Thoracic aorta (tissue), 2 donors: ENCODE data around the gene C19orf18. TPM values are rescaled to one million over a fixed set of nuclear protein-coding genes. Genes with fewer than 3 reads are reported as not detected.

ENCODE experiments used
- ATAC-seq: fragments of 150-250 bp; one replicate; pipeline ENCODE4 v1.8.0; 2017; ENCODE audit warnings: low read depth; ENCODE audit not compliant: insufficient number of reproducible peaks, low FRiP score
- DNase-seq: peaks from one replicate; pipeline ENCODE4 v3.0.0-alpha.2; 2020; ENCODE audit warnings: low spot score
- H3K27ac ChIP-seq, 2 donors: fragments of 200-600 bp; sonication (generic); 1 replicate in 1 of 2; 2 replicates in 1 of 2; pipeline ENCODE4 v1.5.1; 2016; ENCODE audit warnings: mild to moderate bottlenecking in 2 of 2, moderate library complexity in 2 of 2
- H3K27me3 ChIP-seq: fragments of 200-600 bp; sonication (generic); replicated peaks from 2 replicates; pipeline ENCODE4 v1.6.0; 2016; ENCODE audit warnings: mild to moderate bottlenecking; ENCODE audit not compliant: insufficient read depth
- H3K36me3 ChIP-seq: fragments of 200-600 bp; sonication (generic); one replicate; pipeline ENCODE4 v1.5.1; 2016
- H3K4me1 ChIP-seq, 2 donors: fragments of 200-600 bp; sonication (generic); 1 replicate in 1 of 2; 2 replicates in 1 of 2; pipeline versions ENCODE4 v1.5.1 to v1.6.0; 2016; ENCODE audit warnings: low read depth in 2 of 2, mild to moderate bottlenecking in 1 of 2; ENCODE audit not compliant: control insufficient read depth in 1 of 2
- H3K4me3 ChIP-seq: fragments of 200-600 bp; sonication (generic); 2 replicates; pipeline ENCODE4 v1.5.1; 2016; ENCODE audit warnings: mild to moderate bottlenecking
- H3K9me3 ChIP-seq: fragments of 200-600 bp; sonication (generic); 2 replicates; pipeline ENCODE4 v1.5.1; 2016
- total RNA-seq, 2 donors: library from RNA; depleted of rRNA; stranded (reverse); fragments of >200 nt; gene quantifications; one replicate each; pipeline versions ENCODE4 v1.1.0 to v1.2.3, GENCODE V29; 2016
- TF ChIP-seq, protein P1 (sequence below): fragments of 200-600 bp; sonication (generic); IDR thresholded peaks from one replicate; pipeline ENCODE4 v1.5.1; 2019; ENCODE audit warnings: antibody characterized with exemption

The C19orf18 gene
- total RNA-seq, 2 donors from 2014 or later, result not detected

DNA sequence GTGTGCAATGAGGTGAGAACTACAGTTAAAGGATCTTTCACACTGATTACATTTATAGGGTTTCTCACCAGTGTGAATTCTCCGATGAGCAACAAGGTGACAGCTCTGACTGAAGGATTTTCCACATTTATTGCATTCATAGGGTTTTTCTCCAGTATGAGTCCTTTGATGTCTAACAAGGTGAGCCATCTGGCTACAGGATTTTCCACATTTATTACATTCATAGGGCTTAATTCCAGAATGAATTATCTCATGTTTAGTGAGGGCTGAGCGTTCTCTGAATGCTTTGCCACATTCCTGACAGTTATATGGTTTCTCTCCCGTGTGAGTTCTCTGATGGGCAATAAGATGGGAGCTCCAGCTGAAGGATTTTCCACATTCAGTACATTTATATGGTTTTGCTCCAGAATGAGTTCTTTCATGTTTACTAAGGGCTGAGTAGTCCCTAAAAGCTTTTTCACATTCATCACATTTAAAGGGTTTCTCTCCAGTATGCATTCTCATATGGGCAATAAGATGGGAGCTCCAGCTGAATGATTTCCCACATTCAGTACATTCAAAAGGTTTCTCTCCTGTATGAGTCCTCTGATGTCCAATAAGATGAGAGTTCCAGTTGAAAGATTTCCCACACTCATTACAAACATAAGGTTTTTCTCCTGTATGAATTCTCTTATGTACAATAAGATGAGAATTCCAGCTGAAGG is 4.4 kb upstream of the C19orf18 start:
- Histone ChIP-seq H3K4me3 (peak overlapping the region; percentile 25), H3K9me3 (peaks cover 100% of the 10 kb centered on the region), H3K27ac (no peak overlapping the region), H3K27me3 (no peaks in the 10 kb centered on the region), H3K4me1 (no peaks in the 10 kb centered on the region), H3K36me3 (peaks cover 74% of the 10 kb centered on the region)
- TF ChIP-seq, protein P1, sequence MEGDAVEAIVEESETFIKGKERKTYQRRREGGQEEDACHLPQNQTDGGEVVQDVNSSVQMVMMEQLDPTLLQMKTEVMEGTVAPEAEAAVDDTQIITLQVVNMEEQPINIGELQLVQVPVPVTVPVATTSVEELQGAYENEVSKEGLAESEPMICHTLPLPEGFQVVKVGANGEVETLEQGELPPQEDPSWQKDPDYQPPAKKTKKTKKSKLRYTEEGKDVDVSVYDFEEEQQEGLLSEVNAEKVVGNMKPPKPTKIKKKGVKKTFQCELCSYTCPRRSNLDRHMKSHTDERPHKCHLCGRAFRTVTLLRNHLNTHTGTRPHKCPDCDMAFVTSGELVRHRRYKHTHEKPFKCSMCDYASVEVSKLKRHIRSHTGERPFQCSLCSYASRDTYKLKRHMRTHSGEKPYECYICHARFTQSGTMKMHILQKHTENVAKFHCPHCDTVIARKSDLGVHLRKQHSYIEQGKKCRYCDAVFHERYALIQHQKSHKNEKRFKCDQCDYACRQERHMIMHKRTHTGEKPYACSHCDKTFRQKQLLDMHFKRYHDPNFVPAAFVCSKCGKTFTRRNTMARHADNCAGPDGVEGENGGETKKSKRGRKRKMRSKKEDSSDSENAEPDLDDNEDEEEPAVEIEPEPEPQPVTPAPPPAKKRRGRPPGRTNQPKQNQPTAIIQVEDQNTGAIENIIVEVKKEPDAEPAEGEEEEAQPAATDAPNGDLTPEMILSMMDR, result no peak
- ATAC-seq, result no peak
- DNase-seq, result no peak

- no peaks in the 10 kb centered on the region for H3K4me1 ChIP-seq
- TF ChIP-seq, protein P1, result no peak
- H3K27me3 ChIP-seq, result no peaks in the 10 kb centered on the region
- DNase-seq, result no peak
- H3K27ac ChIP-seq, result no peak overlapping the region
- peaks cover 67% of the 10 kb centered on the region for H3K9me3 ChIP-seq
- no peak for ATAC-seq
- H3K4me3 ChIP-seq, result no peak overlapping the region
- H3K36me3 ChIP-seq, result peaks cover 5% of the 10 kb centered on the region
Measured at GRCh38 chr19:57964761-57965160, 9.6 kb downstream of the C19orf18 start.

DNA sequence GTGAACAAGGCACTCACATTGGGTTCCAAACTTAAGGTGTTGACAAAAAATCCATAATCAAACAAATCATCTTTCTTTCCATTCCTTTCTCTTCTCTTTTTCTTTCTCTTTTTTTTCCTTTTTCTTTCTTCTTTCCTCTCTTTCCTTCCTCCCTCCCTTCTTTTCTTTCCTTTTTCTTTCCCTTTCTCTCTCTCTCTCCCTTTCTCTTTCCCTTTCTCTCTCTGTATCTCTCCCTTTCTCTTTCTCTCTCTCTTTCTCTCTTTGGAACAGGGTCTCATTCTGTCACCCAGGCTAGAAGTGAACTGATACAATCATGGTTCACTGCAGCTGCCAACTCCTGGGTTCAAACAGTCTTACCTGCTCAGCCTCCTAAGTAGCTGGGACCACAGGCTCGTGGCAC is 12.5 kb downstream of the C19orf18 start:
- H3K4me1 ChIP-seq, result no peaks in the 10 kb centered on the region
- no peak overlapping the region for H3K27ac ChIP-seq
- DNase-seq (no peak), ATAC-seq (no peak)
- no peaks in the 10 kb centered on the region for H3K36me3 ChIP-seq
- H3K4me3 ChIP-seq, result no peak overlapping the region
- no peaks in the 10 kb centered on the region for H3K27me3 ChIP-seq
- peaks cover 53% of the 10 kb centered on the region for H3K9me3 ChIP-seq
- TF ChIP-seq, protein P1, result no peak

- Histone ChIP-seq H3K27me3 (no peaks in the 10 kb centered on the region), H3K4me3 (no peak overlapping the region), H3K9me3 (peaks cover 13% of the 10 kb centered on the region), H3K4me1 (no peaks in the 10 kb centered on the region), H3K27ac (no peak overlapping the region), H3K36me3 (no peaks in the 10 kb centered on the region)
- TF ChIP-seq, protein P1, result no peak
- ATAC-seq (no peak), DNase-seq (no peak)
Measured at GRCh38 chr19:57954996-57955395, 19.3 kb downstream of the C19orf18 start.

DNA sequence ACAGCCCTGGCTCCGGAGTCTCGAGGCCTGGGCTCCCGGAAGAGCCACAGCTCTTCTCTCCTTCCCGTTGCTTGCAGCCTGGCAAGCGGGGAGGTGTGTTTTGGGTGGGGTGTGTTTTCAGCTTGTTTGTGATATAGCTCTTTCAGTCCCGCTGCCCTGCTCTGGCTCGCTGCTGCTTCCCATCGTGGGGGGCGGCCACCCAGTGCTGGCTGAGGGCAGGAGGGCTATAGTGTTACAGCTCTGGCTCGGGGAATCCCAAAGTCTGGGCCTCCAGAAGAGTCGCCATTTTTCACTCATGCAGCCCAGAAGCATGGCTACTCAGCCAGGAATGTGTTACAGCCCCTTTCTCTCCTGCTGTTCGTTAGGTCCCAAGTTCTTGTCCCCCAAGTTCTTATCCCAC is 24.6 kb downstream of the C19orf18 start:
- DNase-seq, result no peak
- no peaks in the 10 kb centered on the region for H3K27me3 ChIP-seq
- peaks cover 3 to 9% of the 10 kb centered on the region in 2 donors for H3K4me1 ChIP-seq
- H3K27ac ChIP-seq, result no peak overlapping the region
- TF ChIP-seq, protein P1, result no peak
- peaks cover 10% of the 10 kb centered on the region for H3K9me3 ChIP-seq
- no peak overlapping the region for H3K4me3 ChIP-seq
- no peak for ATAC-seq
- H3K36me3 ChIP-seq, result no peaks in the 10 kb centered on the region
